Neural progenitor cell (in vitro differentiated cells): ENCODE measurements around the gene MRPL32.

Experiments used
- EZH2 ChIP-seq: fragments of 200-600 bp; sonication (generic); IDR thresholded peaks from 2 replicates; pipeline ENCODE4 v1.6.1; 2017; ENCODE audit warnings: antibody characterized with exemption, mild to moderate bottlenecking, moderate library complexity
- EZH2phosphoT487 ChIP-seq: fragments of 200-600 bp; sonication (generic); IDR thresholded peaks from 2 replicates; pipeline ENCODE4 v1.6.1; 2017; ENCODE audit warnings: antibody characterized with exemption
- TF ChIP-seq, protein P1 (sequence below): fragments of 200-600 bp; sonication (generic); IDR thresholded peaks from 2 replicates; pipeline ENCODE4 v1.5.1; 2017; ENCODE audit warnings: antibody characterized with exemption, mild to moderate bottlenecking

DNA sequence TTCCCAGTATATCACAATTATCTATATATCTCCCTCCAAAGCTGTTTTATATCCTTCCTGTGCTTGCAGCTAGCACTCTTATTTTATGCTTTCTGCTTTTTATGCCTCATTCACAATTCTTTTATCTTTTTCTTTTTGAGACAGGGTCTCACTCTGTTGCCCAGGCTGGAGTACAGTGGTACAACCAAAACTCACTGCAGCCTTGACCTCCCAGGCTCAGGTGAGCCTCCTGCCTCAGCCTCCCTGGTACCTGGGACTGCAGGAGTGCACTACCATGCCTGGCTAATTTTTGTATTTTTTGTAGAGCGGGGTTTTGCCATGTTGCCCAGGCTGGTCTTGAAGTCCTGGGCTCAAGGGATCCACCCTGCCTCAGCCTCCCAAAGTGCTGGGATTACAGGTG, 26.0 kb upstream of the MRPL32 start:
- TF ChIP-seq, protein P1, sequence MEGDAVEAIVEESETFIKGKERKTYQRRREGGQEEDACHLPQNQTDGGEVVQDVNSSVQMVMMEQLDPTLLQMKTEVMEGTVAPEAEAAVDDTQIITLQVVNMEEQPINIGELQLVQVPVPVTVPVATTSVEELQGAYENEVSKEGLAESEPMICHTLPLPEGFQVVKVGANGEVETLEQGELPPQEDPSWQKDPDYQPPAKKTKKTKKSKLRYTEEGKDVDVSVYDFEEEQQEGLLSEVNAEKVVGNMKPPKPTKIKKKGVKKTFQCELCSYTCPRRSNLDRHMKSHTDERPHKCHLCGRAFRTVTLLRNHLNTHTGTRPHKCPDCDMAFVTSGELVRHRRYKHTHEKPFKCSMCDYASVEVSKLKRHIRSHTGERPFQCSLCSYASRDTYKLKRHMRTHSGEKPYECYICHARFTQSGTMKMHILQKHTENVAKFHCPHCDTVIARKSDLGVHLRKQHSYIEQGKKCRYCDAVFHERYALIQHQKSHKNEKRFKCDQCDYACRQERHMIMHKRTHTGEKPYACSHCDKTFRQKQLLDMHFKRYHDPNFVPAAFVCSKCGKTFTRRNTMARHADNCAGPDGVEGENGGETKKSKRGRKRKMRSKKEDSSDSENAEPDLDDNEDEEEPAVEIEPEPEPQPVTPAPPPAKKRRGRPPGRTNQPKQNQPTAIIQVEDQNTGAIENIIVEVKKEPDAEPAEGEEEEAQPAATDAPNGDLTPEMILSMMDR: no peak
- TF ChIP-seq EZH2 (no peak), EZH2phosphoT487 (no peak)
